ENCODE data around the gene SNX17. TPM values are rescaled to one million over a fixed set of nuclear protein-coding genes. Genes with fewer than 3 reads are reported as not detected.

Gene SNX17
- total and polyA plus RNA-seq, 2 of the 13 experiments (the other 11 are each of a cell fraction or from before 2014, with no cell fraction given): 75.0 to 109 TPM

DNA sequence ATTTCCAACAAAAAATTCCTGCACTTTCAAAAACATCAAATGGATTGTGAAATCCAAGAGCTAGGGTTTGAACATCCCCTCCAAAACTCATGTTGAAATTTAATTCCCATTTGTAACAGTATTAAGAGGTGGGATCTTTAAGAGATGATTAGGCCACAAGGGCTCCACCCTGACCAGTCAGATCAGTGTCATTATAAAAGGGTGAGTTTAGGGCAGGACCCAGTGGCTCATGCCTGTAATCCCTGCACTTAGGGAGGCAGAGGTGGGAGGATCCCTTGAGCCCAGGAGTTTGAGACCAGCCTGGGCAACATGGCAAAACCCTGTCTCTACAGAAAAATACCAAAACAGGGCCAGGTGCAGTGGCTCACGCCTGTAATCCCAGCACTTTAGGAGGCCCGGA is 22.8 kb upstream of the SNX17 start:
- H3K27me3 ChIP-seq (ENCODE audit: control insufficient read depth in 1 of 2, insufficient read depth in 2 of 2, low read length in 2 of 2): no peaks in the 10 kb centered on the region
- TF ChIP-seq NCOR1 (IDR thresholded peaks at IDR 0.05; ENCODE audit: borderline replicate concordance, low read length) (no peak), ZNF616 (CRISPR knock-in tag; IDR thresholded peaks at IDR 0.05; ENCODE audit: low read depth) (no peak), ZNF746 (CRISPR knock-in tag; IDR thresholded peaks at IDR 0.05) (no peak), BORCS8-MEF2B (CRISPR knock-in tag; IDR thresholded peaks at IDR 0.05) (no peak), TBP (CRISPR knock-in tag; IDR thresholded peaks at IDR 0.05) (no peak), ZNF337 (CRISPR knock-in tag; IDR thresholded peaks at IDR 0.05; ENCODE audit: borderline replicate concordance, low read depth) (no peak), CENPBD1 (CRISPR knock-in tag; IDR thresholded peaks at IDR 0.05; ENCODE audit: borderline replicate concordance, low read depth) (no peak), AKAP8 (CRISPR knock-in tag; IDR thresholded peaks at IDR 0.05) (no peak)
- H3K36me3 ChIP-seq (replicated peaks in 1 of 2; ENCODE audit: control insufficient read depth in 1 of 2, insufficient read depth in 2 of 2, low read length in 2 of 2): peaks cover 8 to 18% of the 10 kb centered on the region in 2 experiments; a peak in 4 of 5 replicates
- ATAC-seq (no peak; the same call in 2 of the 3 replicates), DNase-seq (ENCODE audit: low spot score) (no peak), FAIRE-seq (no peak)
- no peak overlapping the region for H3K4me2 ChIP-seq (ENCODE audit: low read depth, low read length)
- H3K4me1 ChIP-seq (ENCODE audit: insufficient read depth, low read length): peaks cover 32% of the 10 kb centered on the region
- in situ Hi-C loops (cut with HindIII; ENCODE audit: extremely low pct_ligation_motif_present, low pct_unique_long_range_greater_than_20kb) (no loop called here), intact Hi-C loops (cut with micrococcal nuclease; ENCODE audit: unreplicated experiment) (no loop called here)
- peaks cover 6% of the 10 kb centered on the region; the same call in 1 of the 2 replicates for H4K20me1 ChIP-seq (ENCODE audit: insufficient read depth, low read length)
- peaks cover 79% of the 10 kb centered on the region for H3K79me2 ChIP-seq (ENCODE audit: insufficient read depth, low read length)
- BruUV-seq (replicated peaks): no TSS peak
- H3K27ac ChIP-seq (ENCODE audit: extremely low read length, insufficient read depth, low read length): no peak overlapping the region
- CTCF ChIA-PET (ENCODE audit: low intra/inter-chr PET ratio, low total read pairs): no interaction called here
- 97% methylated on average over 2 of the region's 2 CpGs for WGBS (ENCODE audit: low lambda C conversion rate)
- H3K4me3 ChIP-seq (replicated peaks in 1 of 3; ENCODE audit: insufficient read depth in 1 of 3, low read depth in 2 of 3, low read length in 3 of 3): no peak overlapping the region
- no peak overlapping the region for H2AFZ ChIP-seq (ENCODE audit: low read length)
- POLR2A ChIA-PET: no interaction called here
- H3K9ac ChIP-seq (ENCODE audit: insufficient read depth, low read depth, low read length): no peak overlapping the region
- H3K9me3 ChIP-seq (ENCODE audit: low read length): no peaks in the 10 kb centered on the region

DNA sequence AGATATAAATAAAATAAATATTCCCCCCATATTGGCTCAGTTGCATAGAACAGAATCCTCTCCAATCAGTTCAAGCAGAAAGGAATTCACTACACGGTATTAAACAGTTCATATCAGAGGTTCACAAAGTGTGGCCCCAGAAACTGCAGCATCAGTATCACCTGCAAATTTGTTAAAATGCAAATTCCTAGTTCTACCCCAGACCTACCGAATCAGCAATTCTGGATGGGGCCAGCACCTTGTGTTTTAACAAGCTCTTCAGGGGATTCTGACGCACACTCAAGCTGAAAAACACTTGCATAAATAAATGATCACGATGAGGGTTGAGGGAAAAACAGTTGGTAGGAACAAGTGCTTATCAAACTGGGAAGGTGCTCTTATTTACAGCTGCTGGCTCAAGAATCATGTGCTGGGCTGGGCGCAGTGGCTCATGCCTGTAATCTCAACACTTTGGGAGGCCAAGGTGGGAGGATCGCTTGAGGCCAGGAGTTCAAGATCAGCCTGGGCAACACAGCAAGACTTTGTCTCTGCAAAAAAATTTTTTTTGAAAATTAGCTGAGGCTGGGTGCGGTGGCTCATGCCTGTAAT is 20.2 kb upstream of the SNX17 start:
- FAIRE-seq: no peak
- TF ChIP-seq AGO2 (optimal IDR thresholded peaks at IDR 0.05; ENCODE audit: low read depth, low read length) (no peak), ZBTB37 (CRISPR knock-in tag; IDR thresholded peaks at IDR 0.05) (no peak), IRX3 (CRISPR knock-in tag; IDR thresholded peaks at IDR 0.05; ENCODE audit: borderline replicate concordance, low read depth) (no peak), FOXC1 (CRISPR knock-in tag; IDR thresholded peaks at IDR 0.05; ENCODE audit: borderline replicate concordance) (no peak), ISL2 (CRISPR knock-in tag; IDR thresholded peaks at IDR 0.05) (no peak), NFKBIZ (CRISPR knock-in tag; IDR thresholded peaks at IDR 0.05) (no peak), ZNF883 (CRISPR knock-in tag; IDR thresholded peaks at IDR 0.05; ENCODE audit: not compliant biosample characterization) (no peak), MAFK (conservative IDR thresholded peaks at IDR 0.05 in 1 of 2, IDR thresholded peaks at IDR 0.05 in 1 of 2; ENCODE audit: low read length in 2 of 2) (peak; percentile 23 to 72; a peak in 3 of 4 replicates), ZNF709 (CRISPR knock-in tag; IDR thresholded peaks at IDR 0.05) (no peak), ZNF552 (CRISPR knock-in tag; IDR thresholded peaks at IDR 0.05; ENCODE audit: borderline replicate concordance) (no peak)

More for the DNA sequence above, 20.2 kb upstream of the SNX17 start:
- Histone ChIP-seq H3K79me2 (ENCODE audit: insufficient read depth, low read length) (peaks cover 92% of the 10 kb centered on the region), H3K9ac (ENCODE audit: insufficient read depth, low read depth, low read length) (no peak overlapping the region), H3K4me3 (replicated peaks in 1 of 3; ENCODE audit: insufficient read depth in 1 of 3, low read depth in 2 of 3, low read length in 3 of 3) (no peak overlapping the region), H2AFZ (ENCODE audit: low read length) (no peak overlapping the region), H3K4me2 (ENCODE audit: low read depth, low read length) (no peak overlapping the region), H4K20me1 (ENCODE audit: insufficient read depth, low read length) (no peaks in the 10 kb centered on the region), H3K27me3 (ENCODE audit: control insufficient read depth in 1 of 2, insufficient read depth in 2 of 2, low read length in 2 of 2) (no peaks in the 10 kb centered on the region), H3K36me3 (replicated peaks in 1 of 2; ENCODE audit: control insufficient read depth in 1 of 2, insufficient read depth in 2 of 2, low read length in 2 of 2) (peaks cover 1 to 5% of the 10 kb centered on the region in 2 experiments; a peak in 3 of 5 replicates), H3K27ac (ENCODE audit: extremely low read length, insufficient read depth, low read length) (peak overlapping the region; percentile 3), H3K9me3 (ENCODE audit: low read length) (no peaks in the 10 kb centered on the region), H3K4me1 (ENCODE audit: insufficient read depth, low read length) (peaks cover 57% of the 10 kb centered on the region)
- intact Hi-C loops (cut with micrococcal nuclease; ENCODE audit: unreplicated experiment): no loop called here
- CTCF ChIA-PET (ENCODE audit: low intra/inter-chr PET ratio, low total read pairs): no interaction called here
- in situ Hi-C loops (cut with HindIII; ENCODE audit: extremely low pct_ligation_motif_present, low pct_unique_long_range_greater_than_20kb): no loop called here
- DNase-seq (ENCODE audit: low spot score): no peak
- no TSS peak for BruUV-seq (replicated peaks)
- ATAC-seq: no peak
- POLR2A ChIA-PET: interaction anchor here (1.2 kb wide), 2 partner anchors 23 to 30 kb away, joined by 3 read pairs; no protein-coding TSS in a partner anchor
- 95% methylated on average over 7 of the region's 7 CpGs for WGBS (ENCODE audit: low lambda C conversion rate)

Data from HepG2 (cell line).